GM21447 (cell line): ENCODE results near the gene RHBDL2.
"Not testable (repeated sequence)": the region's sequence is repeated elsewhere in the genome, so short reads cannot be mapped to it uniquely, and the experiment has no call there.

Source experiments
- ATAC-seq: cut with Tn5 transposase; IDR thresholded peaks from one replicate; pipeline ENCODE4 v1.9.1; 2021; ENCODE audit not compliant: unreplicated experiment

Gene RHBDL2

GRCh38 chr1:38941527-38942019 is at the start of gene RHBDL2:
RHBDL2 (minus strand) TSS chr1:38941830; CDS start chr1:38919212, 22,618 bp downstream.
- no peak for ATAC-seq

DNA sequence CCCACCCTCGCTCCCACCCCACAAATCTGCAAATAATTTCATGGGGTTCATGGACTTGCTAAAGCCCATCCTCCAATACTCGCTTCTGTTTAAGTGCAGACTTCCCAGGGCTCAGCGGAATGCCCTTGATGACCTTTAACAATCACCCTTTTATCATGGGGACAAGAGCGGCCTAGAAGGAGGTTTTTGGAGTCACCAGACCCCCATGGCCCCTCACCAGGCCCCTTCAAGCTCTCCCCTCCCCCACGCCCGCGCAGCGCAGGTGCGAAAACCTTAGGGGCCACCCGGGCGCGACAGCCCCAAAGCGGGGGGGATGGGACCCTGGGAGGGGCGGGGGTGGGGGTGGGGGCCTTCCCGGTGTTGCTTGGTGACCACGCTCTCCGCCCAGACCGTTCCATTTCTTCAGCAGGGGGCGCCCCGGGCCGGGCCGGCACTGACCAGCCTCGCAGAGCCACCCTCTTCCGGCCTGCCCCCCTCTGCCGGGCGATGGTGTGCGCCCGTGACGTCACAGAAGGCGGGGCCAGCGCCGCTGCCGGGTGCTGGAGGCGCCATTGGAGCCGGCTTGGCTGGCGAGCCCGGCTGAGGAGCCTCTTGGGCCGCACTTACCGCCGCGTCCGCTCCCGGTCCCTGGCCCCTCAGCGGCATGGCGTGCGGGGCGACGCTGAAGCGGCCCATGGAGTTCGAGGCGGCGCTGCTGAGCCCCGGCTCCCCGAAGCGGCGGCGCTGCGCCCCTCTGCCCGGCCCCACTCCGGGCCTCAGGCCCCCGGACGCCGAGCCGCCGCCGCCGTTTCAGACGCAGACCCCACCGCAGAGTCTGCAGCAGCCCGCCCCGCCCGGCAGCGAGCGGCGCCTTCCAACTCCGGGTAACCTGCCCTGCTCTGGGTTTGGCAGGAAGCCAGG is 49.4 kb upstream of the RHBDL2 start, which contains the start of gene AKIRIN1:
Gene AKIRIN1, plus strand, starts transcription at position 539 of the 900 bp plus-strand sequence. Its CDS starts 105 bp downstream, at position 644.
- ATAC-seq = peak; percentile 91

DNA sequence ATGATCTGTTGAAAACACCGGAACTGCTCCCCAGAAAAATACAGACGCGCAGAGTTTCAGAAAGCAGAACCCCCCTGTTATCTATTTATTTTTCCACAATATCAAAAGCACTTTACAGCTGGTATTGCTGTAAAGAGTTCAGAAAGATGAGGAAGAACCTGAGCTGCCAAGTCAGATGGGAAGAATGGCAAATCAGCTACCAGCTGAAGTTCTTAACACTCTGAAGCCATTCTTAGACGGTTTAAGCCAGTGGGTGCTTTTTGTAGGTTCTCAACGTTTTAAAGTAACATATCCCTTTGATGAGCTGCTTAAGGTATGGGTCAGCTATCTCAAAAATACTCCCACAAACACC is 48.7 kb upstream of the RHBDL2 start:
- ATAC-seq = no peak

DNA sequence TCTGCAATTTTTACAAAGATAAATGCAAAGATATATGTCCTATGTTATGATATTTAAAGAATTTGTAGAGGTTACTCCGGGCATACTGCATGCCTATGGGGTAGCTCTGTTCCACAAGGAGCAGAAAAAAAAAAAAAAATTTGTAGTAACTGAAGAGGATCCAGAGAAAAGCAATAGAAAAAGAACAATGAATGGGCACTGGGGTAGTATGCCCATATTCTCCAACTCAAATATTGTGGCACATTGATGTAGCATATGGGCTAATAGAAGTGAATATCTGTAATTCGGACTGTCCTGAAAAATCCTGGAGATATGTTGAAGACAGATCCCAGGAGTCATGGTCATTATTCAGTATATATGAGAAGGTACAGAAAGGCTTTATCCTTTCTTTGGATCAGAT is 48.3 kb upstream of the RHBDL2 start:
- ATAC-seq = no peak

DNA sequence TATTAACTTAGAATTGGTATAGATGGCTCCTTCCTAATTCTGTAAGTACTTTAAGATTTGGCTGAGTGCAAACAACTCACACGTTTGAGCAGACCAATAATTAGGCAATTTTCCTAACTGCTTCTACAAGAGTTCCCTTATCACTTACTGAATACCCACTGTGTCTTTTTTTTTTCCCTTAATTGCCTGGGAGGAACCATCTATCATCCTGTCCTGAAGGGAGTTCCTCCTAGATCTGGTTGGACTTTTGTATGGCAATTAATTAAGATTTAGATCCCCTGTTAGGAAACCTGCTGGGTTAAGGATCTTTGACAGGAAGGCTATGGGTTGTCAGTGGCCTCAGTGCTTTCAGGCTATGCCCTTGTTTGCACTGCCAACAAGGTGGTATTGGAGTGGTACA is 37.8 kb upstream of the RHBDL2 start:
- not testable (repeated sequence) for ATAC-seq

- ATAC-seq = not testable (repeated sequence)
These were observed 36.6 kb upstream of the RHBDL2 start for GRCh38 chr1:38978245-38978542.

DNA sequence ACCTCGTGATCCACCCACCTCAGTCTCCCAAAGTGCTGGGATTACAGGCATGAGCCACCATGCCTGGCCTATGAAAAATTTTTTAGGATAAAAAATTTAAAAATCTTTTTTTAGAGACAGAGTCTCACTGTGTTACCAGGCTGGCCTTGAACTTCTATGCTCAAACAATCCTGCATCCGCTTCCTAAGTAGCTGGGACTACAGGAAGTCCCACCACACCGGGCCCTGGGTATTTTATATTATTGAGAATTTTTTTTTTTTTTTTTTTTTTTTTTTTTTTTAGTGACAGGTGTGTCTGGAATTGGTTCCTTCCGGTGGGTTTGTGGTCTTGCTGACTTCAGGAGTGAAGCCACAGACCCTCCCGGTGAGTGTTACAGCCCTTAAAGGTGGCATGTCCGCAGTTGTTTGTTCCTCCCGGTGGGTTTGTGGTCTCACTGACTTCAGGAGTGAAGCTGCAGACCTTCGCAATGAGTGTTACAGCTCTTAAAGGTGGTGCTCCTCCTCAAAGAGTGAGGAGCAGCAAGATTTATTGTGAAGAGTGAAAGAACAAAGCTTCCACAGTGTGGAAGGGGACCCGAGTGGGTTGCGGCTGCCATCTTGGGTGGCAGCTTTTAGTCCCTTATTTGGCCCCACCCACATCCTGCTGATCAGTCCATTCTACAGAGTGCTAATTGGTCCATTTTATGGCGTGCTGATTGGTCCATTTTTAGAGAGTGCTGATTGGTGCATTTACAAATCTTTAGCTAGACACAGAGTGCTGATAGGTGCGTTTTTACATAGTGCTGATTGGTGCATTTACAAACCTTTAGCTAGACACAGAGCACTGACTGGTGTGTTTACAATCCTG is 36.0 kb upstream of the RHBDL2 start:
- not testable (repeated sequence) for ATAC-seq

DNA sequence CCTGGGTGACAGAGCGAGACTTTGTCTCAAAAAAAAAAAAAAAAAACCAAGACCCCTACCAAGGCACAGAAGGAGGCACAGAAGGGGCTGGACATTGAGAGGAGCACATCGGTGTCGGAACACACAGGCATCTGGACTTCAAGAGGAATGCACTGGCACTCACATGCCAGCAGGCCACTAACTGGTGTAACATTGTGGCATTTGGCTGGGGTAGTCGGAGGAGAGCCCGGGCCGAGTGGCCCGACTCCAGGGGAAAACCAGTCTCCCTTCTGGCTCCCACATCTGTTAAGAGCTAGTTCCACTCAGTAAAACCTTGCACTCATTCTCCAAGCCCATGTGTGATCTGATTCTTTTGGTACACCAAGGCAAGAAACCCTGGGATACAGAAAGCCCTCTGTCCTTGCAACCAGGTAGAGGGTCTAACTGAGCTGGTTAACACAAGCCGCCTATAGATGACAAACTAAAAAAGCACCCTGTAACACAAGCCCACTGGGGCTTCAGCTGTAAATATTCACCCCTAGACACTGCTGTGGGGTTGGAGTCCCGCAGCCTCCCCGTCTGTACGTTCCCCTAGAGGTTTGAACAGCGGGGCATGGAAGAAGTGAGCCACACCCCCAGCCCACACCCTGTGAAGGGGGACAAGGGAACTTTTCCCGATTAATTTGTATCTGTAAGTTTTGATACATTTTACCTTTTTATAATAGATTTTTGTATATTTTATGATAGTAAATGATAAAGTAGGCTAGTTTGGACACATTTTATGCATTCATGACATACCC is 32.2 kb upstream of the RHBDL2 start:
- no peak for ATAC-seq

- ATAC-seq = not testable (repeated sequence)
These were observed 31.5 kb upstream of the RHBDL2 start for GRCh38 chr1:38973145-38973544.

DNA sequence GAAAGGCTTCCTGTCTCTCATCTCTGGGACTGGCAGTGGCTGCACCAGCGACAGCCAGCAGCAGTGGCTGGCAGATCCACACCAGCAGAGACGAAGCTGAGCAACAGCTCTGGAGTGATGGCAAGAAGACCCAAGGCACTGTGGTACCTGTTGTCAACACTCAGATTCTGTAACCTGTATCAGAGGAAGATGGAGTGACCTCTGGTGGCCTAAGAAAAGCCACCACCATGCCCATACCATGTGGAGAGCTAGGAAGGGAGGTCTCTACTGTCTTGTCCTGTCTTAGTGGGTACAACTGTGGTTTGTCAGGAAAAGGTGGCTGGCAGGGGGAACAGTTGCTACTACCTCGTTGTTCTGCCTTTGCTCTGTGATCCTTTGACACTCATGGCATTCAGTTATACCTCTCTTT is 22.5 kb upstream of the RHBDL2 start:
- ATAC-seq = no peak

DNA sequence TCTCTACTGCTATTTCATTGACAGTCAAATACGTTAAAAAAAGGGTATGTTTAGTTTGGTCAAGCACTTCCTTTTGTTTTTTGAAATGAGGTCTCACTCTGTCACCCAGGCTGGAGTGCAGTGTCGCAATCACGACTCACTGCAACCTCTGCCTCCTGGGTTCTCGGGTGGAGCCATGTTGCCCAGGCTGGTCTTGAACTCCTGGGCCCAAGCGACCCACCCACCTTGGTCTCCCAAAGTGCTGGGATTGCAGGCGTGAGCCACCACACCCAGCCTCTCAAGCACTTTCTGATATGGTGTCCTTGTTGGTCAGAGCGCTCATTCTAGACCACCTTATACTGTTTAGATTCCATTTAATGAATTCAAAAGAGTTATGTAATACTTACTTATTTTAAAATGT is 20.9 kb upstream of the RHBDL2 start:
- ATAC-seq = no peak

GRCh38 chr1:38962113-38962512 is 20.5 kb upstream of the RHBDL2 start:
- no peak for ATAC-seq

DNA sequence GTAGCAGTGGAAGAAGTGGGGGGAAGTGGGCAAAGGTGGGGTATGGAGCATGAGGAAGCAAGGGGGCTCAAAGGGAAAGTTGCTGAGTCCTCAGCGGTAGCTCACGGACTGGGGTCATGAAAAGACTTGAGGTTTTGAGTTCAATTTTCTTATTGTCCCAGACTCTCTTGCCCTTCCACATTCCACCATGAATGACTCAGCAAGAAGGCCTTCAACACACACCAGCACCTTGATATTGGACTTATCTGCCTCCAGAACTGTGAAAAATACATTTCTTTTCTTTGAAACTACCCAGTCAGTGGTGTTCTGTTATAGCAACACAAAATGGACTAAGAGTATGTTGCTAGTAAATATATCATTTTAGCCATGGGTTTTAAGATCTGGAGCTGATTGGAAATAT is 17.3 kb upstream of the RHBDL2 start:
- no peak for ATAC-seq

DNA sequence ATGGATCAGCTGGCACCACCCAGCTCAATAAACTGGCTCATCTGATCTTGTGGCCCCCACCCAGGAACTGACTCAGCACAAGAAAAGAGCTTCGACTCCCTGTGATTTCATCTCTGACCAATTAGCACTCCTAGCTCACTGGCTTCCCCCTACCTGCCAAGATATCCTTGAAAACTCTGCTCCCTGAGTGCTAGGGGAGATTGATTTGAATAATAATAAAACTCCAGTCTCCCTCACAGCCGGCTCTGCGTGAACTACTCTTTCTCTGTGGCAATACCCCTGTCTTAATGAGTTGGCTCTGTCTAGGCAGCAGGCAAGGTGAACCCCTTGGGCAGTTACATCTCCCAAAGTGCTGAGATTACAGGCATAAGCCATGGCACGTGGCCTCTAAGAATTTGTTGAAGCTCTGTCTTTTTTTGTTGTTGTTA is 11.8 kb upstream of the RHBDL2 start:
- ATAC-seq = no peak

GRCh38 chr1:38950553-38950952 is 8.9 kb upstream of the RHBDL2 start:
- no peak for ATAC-seq

DNA sequence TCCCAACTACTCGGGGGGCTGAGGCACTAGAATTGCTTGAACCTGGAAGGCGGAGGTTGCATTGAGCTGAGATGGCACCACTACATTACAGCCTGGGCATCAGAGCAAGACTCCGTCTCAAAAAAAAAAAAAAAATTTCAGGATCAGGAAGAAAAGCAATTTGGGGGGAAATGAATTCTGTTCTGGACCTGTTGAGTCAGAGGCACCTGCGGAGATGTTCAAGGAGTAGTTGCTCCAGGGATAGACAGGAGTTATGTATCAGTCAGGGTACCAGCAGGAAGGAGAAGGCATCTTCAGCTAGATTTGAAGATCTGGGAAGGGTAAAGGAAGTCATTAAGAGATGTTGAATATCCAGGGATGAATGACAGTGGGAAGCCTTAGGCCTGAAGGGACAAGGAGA is 2.9 kb upstream of the RHBDL2 start:
- ATAC-seq = no peak

DNA sequence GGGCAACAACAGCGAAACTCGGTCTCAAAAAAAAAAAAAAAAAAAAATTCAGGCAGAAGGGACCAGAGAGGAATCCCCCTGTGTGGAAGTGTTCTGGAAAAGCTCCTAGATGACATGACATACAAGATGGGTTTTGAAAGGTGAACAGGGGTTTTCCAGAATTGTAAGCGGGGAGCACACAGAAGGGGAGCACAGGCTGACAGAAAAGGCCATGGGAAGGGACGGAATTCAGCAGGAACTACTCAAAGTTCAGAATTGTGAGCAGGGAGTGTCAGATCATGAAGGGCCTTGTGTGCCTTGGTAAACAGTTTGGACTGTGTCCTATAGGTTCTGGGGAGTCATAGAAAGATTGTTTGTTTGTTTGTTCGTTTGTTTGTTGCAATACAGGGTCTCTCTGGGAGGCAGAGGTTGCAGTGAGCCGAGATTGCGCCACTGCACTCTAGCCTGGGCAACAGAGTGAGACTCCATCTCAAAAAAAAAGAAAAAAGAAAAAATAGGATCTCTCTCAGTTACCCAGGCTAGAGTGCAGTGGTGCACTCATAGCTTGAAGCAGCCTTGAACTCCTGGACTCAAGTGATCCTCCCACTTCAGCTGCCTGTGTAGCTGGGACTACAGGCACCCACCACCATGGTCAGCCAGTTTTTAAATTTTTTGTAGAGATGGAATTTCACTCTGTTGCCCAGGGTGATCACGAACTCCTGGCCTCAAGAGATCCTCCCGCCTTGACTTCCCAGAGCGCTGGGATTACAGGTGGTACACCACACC is 1.2 kb upstream of the RHBDL2 start:
- ATAC-seq = no peak

DNA sequence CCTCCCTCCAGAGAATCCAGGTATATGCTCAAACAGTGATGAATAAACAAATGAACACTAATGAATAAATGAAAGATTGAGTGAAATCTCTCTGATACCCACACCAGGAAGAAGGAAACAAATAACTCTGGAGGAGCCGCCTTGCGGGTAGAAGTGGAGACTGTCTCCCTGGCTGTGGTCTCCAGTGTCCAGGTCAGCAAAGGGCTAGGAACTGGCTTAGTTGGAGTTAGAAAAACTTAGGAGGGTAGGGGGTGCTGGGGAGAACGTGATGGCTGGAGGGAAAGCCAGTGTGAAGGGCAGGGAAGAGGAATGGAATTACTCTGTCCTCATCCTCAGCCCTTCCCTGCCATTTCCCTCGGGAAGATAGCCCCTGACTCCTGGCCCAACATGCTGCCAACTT is 537 bp downstream of the RHBDL2 start:
- no peak for ATAC-seq

DNA sequence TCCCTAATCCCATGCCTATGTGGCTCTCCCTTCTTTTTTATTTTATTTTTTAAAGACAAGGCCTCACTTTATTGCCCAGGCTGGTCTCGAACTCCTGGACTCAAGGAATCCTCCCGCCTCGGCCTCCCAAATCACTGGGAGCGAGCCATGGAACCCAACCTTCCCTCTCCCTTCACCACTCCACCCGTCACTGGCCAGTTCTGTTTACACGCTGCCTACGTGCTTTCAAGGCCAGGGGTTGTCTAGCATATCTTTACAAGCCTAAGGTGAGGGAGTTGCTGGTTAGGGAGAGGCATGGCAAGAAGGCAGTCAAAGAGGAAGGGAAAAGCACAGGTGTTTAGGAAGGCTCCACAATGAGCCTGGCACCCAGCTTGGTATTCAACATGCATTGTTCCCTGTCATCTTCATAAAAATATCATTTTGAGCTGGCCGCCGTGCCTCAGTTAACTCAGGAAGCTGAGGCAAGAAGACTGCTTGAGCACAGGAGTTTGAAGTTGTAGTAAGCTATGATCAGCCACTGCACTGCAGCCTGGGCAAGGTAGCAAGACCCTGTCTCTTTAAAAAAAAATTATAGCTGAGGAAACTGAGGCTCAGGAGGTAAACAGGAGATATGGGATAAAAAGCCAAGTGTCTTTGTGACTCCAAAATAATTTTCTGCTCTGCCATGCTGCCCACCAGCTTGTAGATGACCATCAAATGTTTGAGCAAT is 1.1 kb downstream of the RHBDL2 start:
- no peak for ATAC-seq
